ENCODE measurements around the gene ARID5A.

DNA sequence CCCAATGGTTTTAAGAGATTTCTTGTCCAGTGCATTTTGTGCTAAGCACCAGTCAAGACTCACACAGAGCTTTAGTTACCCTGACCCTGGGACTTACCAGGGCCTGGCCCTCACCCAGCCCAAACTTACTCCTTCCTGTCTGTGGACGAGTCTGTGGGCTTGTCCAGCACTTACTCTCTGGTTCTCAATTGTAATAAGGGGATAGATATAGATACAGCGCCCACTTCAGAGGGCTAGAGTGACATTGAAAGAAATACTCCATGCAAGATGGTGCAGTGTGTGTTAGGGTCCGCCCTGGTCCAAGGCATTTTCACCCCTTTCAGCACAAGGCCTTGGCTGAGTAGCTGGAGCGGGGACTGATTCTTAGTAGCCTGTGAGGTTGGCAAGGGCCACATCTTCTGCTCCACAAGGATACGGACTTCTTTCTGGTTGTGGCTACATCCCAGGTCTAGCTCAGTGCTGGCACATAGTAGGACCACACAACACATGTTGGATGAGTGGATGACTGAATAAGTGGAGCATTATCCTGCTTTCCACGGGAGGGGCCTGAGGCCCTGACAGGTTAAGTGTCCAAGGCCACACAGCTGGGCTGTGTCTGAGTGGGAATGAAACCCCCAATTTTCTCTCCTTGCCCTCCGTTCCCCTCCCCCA, 3.8 kb upstream of the ARID5A start:
- TF ChIP-seq, protein P1, sequence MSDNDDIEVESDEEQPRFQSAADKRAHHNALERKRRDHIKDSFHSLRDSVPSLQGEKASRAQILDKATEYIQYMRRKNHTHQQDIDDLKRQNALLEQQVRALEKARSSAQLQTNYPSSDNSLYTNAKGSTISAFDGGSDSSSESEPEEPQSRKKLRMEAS (CRISPR knock-in tag; IDR thresholded peaks at IDR 0.05) = no peak
- TF ChIP-seq, protein P2, sequence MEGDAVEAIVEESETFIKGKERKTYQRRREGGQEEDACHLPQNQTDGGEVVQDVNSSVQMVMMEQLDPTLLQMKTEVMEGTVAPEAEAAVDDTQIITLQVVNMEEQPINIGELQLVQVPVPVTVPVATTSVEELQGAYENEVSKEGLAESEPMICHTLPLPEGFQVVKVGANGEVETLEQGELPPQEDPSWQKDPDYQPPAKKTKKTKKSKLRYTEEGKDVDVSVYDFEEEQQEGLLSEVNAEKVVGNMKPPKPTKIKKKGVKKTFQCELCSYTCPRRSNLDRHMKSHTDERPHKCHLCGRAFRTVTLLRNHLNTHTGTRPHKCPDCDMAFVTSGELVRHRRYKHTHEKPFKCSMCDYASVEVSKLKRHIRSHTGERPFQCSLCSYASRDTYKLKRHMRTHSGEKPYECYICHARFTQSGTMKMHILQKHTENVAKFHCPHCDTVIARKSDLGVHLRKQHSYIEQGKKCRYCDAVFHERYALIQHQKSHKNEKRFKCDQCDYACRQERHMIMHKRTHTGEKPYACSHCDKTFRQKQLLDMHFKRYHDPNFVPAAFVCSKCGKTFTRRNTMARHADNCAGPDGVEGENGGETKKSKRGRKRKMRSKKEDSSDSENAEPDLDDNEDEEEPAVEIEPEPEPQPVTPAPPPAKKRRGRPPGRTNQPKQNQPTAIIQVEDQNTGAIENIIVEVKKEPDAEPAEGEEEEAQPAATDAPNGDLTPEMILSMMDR (IDR thresholded peaks at IDR 0.05) = no peak
